Stimulated activated CD8-positive, alpha-beta memory T cell treated with anti-CD3 and anti-CD28 coated beads, Interleukin-4, amount 100 ng/mL, for 1 hour (primary cell): ENCODE measurements around the gene BTF3.

Source experiments
- DNase-seq, 2 donors: peaks; one replicate each; pipeline ENCODE4 v3.0.0-alpha.2; 2020; ENCODE audit warnings: low read depth in 2 of 2, low spot score in 1 of 2

BTF3 gene

GRCh38 chr5:73522989-73523388 lies 24.7 kb downstream of the BTF3 start:
- DNase-seq = no peak

GRCh38 chr5:73523861-73524260 lies 25.6 kb downstream of the BTF3 start:
- no peak for DNase-seq

- no peak for DNase-seq
Observed at GRCh38 chr5:73525606-73526203, 27.5 kb downstream of the BTF3 start.

- no peak for DNase-seq
Observed at GRCh38 chr5:73528248-73528647, 30.0 kb downstream of the BTF3 start.

- DNase-seq = no peak
Observed at GRCh38 chr5:73529081-73529480, 30.8 kb downstream of the BTF3 start.

GRCh38 chr5:73531356-73531755 lies 33.1 kb downstream of the BTF3 start:
- DNase-seq = no peak

DNA sequence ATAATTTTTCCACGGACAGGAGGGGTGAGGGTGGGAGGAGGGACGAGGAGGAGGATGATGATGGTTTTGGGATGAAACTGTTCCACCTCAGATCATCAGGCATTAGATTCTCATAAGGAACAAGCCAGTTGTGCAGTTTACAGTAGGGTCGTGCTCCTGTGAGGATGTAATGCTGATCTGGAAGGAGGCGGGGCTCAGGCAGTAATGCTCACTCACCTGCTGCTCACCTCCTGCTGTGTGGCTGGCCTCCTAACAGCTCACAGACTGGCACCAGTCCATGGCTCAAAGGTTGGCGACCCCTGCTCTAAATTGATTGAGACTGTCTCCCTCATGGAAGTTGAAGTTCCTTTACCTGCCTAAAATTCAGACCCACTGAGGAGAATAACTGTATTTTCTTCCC lies 34.0 kb downstream of the BTF3 start:
- no peak for DNase-seq

DNA sequence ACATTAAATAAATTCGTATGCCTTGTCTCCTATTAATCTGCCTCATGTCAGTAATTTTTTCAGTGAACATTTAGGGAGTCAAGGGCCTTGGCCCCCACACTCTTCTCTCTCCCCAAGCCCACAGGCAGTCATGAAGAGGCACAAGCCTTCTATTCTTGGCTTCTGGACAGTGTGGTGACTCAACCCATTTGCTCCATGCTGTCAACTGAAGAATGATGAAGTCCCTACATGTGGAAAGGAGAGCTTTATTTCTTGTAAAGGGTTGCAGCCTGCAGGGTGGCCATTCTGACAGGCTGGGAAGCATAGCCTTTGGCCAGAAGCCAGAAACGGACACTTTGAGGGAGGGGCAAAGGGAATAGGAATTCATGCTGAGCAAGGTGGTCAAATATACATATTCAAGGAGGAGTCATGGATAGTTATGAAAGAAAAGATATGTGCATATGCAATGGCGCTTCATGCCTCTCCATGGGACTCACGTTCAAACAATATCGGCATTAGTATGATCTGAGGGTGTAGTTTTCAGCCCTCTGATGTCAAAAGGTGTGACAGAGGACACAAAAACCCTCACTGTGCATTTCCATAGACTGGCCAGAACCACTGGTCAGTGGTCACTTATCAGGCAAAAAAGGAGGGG lies 35.9 kb downstream of the BTF3 start:
- no peak for DNase-seq

- no peak for DNase-seq
Observed at GRCh38 chr5:73534971-73535370, 36.7 kb downstream of the BTF3 start.

DNA sequence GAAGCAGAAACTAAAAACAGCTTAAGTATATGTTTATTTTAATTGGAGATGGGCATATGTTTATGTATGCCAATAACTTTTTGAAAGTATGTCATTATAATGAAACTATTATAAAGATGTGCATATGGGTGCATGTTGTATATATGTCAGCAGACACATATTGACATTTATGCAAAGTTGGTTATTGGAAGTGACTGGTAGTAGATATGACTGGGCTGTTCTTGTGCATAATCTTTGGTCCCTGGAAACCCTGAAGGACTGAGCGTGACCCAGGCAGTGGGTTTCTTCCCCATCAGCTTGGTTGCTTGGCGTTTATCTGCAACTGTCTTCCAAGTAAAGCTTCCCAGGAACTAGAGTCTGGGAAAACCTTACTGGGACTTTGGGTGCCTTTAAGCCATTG lies 41.5 kb downstream of the BTF3 start:
- DNase-seq = no peak

GRCh38 chr5:73540192-73540591 lies 42.0 kb downstream of the BTF3 start:
- no peak for DNase-seq

DNA sequence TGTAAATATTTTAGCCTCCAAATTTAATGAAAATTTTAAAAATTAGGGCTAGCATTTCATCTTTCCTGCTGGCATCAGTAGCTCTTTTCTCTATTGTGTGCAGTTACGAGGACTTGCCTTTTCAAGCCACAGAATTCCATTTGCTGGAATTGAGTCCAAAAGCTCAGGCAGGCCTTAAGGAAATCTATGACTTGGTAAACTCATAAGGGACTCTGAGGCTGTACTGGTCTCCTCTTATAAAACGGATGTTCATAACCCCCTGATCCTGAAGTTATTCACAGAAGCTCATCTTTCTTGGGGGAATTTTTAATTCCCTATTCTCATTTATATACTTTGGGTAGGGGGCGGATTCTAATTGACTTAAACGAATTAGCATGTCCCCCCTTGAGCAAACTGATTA lies 43.8 kb downstream of the BTF3 start:
- no peak for DNase-seq

- no peak for DNase-seq
Observed at GRCh38 chr5:73544429-73545402, 46.5 kb downstream of the BTF3 start.

- DNase-seq = no peak
Observed at GRCh38 chr5:73545403-73545779, 47.1 kb downstream of the BTF3 start.

DNA sequence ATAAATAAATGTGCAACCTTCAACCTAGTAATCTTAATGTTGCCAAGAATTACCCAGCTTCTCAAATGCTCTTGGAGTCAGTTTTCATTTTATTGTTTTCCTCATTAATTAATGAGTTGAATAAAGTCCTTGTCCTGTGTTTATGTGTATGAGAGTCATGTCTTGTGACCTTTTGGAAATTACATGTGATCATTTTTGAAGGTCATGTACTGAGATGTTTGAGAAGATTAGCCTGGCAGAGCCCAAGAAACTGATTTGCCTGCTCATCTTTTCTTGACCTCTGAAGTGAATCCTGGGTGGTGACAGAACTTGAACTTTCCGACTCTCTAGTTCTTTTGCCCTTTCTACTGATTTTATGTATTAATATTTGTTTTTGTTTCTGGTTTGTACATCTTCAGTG lies 51.8 kb downstream of the BTF3 start:
- no peak for DNase-seq

DNA sequence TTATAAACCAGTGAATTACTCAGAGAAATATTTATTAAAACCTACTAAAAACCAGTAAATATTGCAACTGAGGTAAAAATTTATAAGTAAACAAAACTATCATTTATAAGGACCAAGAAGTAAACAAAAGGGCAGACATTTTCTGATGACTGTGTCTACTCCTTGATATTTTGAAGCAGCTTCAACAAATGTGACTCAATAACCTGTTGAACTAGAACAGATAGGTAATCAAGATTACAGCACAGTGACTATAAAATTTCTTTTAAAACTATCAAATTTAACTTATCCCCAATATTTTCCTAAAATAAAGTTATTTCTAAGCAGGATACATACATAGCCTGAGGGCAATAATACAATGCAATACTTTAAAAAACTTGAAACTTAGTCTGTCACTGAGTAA lies 54.4 kb downstream of the BTF3 start:
- DNase-seq = no peak
